Lower lobe of right lung (tissue), 2 donors: ENCODE results near the gene PIP4K2B. TPM values are rescaled to one million over a fixed set of nuclear protein-coding genes. Genes with fewer than 3 reads are reported as not detected.
A peak's percentile ranks its signal among the peaks of the same experiment; 100 is the strongest.

Source experiments
- ATAC-seq, 2 donors: fragments of 200-7000 bp; cut with Tn5 transposase; one replicate each; pipeline ENCODE4 v1.9.1; 2020 to 2022; ENCODE audit warnings: mild to moderate bottlenecking in 2 of 2, moderate library complexity in 2 of 2
- DNase-seq: peaks from one replicate; pipeline ENCODE4 v3.0.0-alpha.2; 2020
- H3K27ac ChIP-seq: fragments of 200-600 bp; one replicate; pipeline ENCODE4 v1.8.0; 2022
- H3K27me3 ChIP-seq: fragments of 200-600 bp; one replicate; pipeline ENCODE4 v1.8.0; 2022; ENCODE audit warnings: low read depth
- H3K36me3 ChIP-seq: fragments of 200-600 bp; one replicate; pipeline ENCODE4 v1.8.0; 2022; ENCODE audit warnings: mild to moderate bottlenecking
- H3K4me1 ChIP-seq: fragments of 200-600 bp; one replicate; pipeline ENCODE4 v1.8.0; 2022
- H3K4me3 ChIP-seq: fragments of 200-600 bp; one replicate; pipeline ENCODE4 v1.8.0; 2022; ENCODE audit warnings: mild to moderate bottlenecking
- H3K9me3 ChIP-seq: fragments of 200-600 bp; one replicate; pipeline ENCODE4 v1.8.0; 2022
- CTCF ChIP-seq: fragments of 200-600 bp; IDR thresholded peaks from one replicate; pipeline ENCODE4 v1.8.0; 2022; ENCODE audit warnings: antibody characterized with exemption, mild to moderate bottlenecking
- intact Hi-C: fragments of 100-400 bp; cut with DNase I; formaldehyde crosslinking; loops from one replicate; pipeline ENCODE4 v1.11.0; 2022
- total RNA-seq: library from RNA; stranded (reverse); fragmentation: NEBNext Ultra II Directional; extraction: Animal tissue kit (Norgen Biotek cat#: 25700); gene quantifications from one replicate; pipeline ENCODE4 v1.2.1, GENCODE V29; 2021
- donor health status: DM: no; HTN: yes; CAD: no; lungs with severe emphysema.

Gene PIP4K2B
- total RNA-seq, 1 donor from 2014 or later: 44.8 TPM

GRCh38 chr17:38732376-38733281 is 66.7 kb downstream of the PIP4K2B start:
- Histone ChIP-seq H3K27ac (peak overlapping the region; percentile 27), H3K4me3 (no peak overlapping the region), H3K9me3 (no peaks in the 10 kb centered on the region), H3K36me3 (peaks cover 36% of the 10 kb centered on the region), H3K4me1 (peaks cover 49% of the 10 kb centered on the region), H3K27me3 (no peaks in the 10 kb centered on the region)
- DNase-seq (no peak), ATAC-seq (no peak)
- no peak for TF ChIP-seq CTCF
- intact Hi-C loops: no loop called here

- intact Hi-C loops: no loop called here
- Histone ChIP-seq H3K9me3 (no peaks in the 10 kb centered on the region), H3K27ac (peak overlapping the region; percentile 79), H3K27me3 (no peaks in the 10 kb centered on the region), H3K36me3 (peaks cover 26% of the 10 kb centered on the region), H3K4me3 (peak overlapping the region; percentile 66), H3K4me1 (peaks cover 49% of the 10 kb centered on the region)
- TF ChIP-seq CTCF: no peak
- DNase-seq: no peak
- ATAC-seq: no peak
Observed at GRCh38 chr17:38731526-38732294, 67.6 kb downstream of the PIP4K2B start.

- H3K9me3 ChIP-seq: no peaks in the 10 kb centered on the region
- TF ChIP-seq CTCF: no peak
- DNase-seq (peak; percentile 91), ATAC-seq (peak; percentile 61 to 74)
- H3K4me1 ChIP-seq: peaks cover 49% of the 10 kb centered on the region
- intact Hi-C loops: no loop called here
- peak overlapping the region; percentile 79 for H3K27ac ChIP-seq
- H3K4me3 ChIP-seq: peak overlapping the region; percentile 66
- no peaks in the 10 kb centered on the region for H3K27me3 ChIP-seq
- peaks cover 20% of the 10 kb centered on the region for H3K36me3 ChIP-seq
Observed at GRCh38 chr17:38730526-38731379, 68.6 kb downstream of the PIP4K2B start.

GRCh38 chr17:38729886-38730525 is 69.3 kb downstream of the PIP4K2B start, which contains the start of gene CISD3:
CISD3 (plus strand) TSS chr17:38730341; CDS start chr17:38730359, 18 bp downstream.
- Histone ChIP-seq H3K27ac (peak within 1 kb of the TSS; percentile 86), H3K4me1 (peaks cover 45% of the 10 kb centered on the region), H3K4me3 (peak within 1 kb of the TSS; percentile 66), H3K9me3 (no peaks in the 10 kb centered on the region), H3K36me3 (peaks cover 20% of the 10 kb centered on the region), H3K27me3 (no peaks in the 10 kb centered on the region)
- TF ChIP-seq CTCF: peak; percentile 66
- DNase-seq: peak; percentile 92
- intact Hi-C loops: loop anchor here (10.0 kb wide), 1 partner anchor 55 kb away; the partner anchor contains the start of gene EPOP
- peak; percentile 93 for ATAC-seq
